Omental fat pad (tissue), 4 donors: ENCODE data around the gene TMA16. TPM values are rescaled to one million over a fixed set of nuclear protein-coding genes. Genes with fewer than 3 reads are reported as not detected.

Source experiments
- ATAC-seq: fragments of 150-250 bp; one replicate; pipeline ENCODE4 v1.9.1; 2016; ENCODE audit warnings: mild to moderate bottlenecking, moderate library complexity; ENCODE audit not compliant: low FRiP score
- DNase-seq: peaks from one replicate; pipeline ENCODE4 v3.0.0-alpha.2; 2019; ENCODE audit warnings: low spot score
- CTCF ChIP-seq, 3 donors: fragments of 450-650 bp; IDR thresholded peaks; one replicate each; pipeline ENCODE4 v1.5.1; 2016 to 2017; ENCODE audit warnings: antibody characterized with exemption in 3 of 3, mild to moderate bottlenecking in 3 of 3, moderate library complexity in 2 of 3
- total RNA-seq, 4 donors: library from RNA; depleted of rRNA; stranded (reverse); fragments of >200 nt; gene quantifications; one replicate each; pipeline ENCODE4 v1.1.0, GENCODE V29; 2016

Gene TMA16
- total RNA-seq, 4 donors from 2014 or later: 14.7 to 30.8 (median 26.6) TPM

- no peak for DNase-seq
- TF ChIP-seq CTCF (IDR thresholded peaks at IDR 0.05): no peak
- no peak for ATAC-seq
Observed at GRCh38 chr4:163515198-163515597, 20.7 kb downstream of the TMA16 start.

GRCh38 chr4:163523791-163524365 is 29.4 kb downstream of the TMA16 start:
- no peak for TF ChIP-seq CTCF (IDR thresholded peaks at IDR 0.05)
- no peak for DNase-seq
- no peak for ATAC-seq

GRCh38 chr4:163525982-163526381 is 31.5 kb downstream of the TMA16 start:
- no peak for DNase-seq

GRCh38 chr4:163527172-163527571 is 32.7 kb downstream of the TMA16 start:
- ATAC-seq: no peak
- no peak for TF ChIP-seq CTCF (IDR thresholded peaks at IDR 0.05)
- no peak for DNase-seq

More at GRCh38 chr4:163525982-163526381, 31.5 kb downstream of the TMA16 start:
- ATAC-seq: no peak
- TF ChIP-seq CTCF (IDR thresholded peaks at IDR 0.05): no peak

- DNase-seq (no peak), ATAC-seq (no peak)
- no peak for TF ChIP-seq CTCF (IDR thresholded peaks at IDR 0.05)
Observed at GRCh38 chr4:163528653-163529052, 34.2 kb downstream of the TMA16 start.

GRCh38 chr4:163534056-163534455 is 39.6 kb downstream of the TMA16 start:
- DNase-seq: no peak
- TF ChIP-seq CTCF (IDR thresholded peaks at IDR 0.05): no peak
- no peak for ATAC-seq

- DNase-seq (no peak), ATAC-seq (no peak)
- TF ChIP-seq CTCF (IDR thresholded peaks at IDR 0.05): no peak
Observed at GRCh38 chr4:163535657-163536056, 41.2 kb downstream of the TMA16 start.
